Heart right ventricle (tissue), 16 donors: ENCODE measurements around the gene MS4A8. TPM values are rescaled to one million over a fixed set of nuclear protein-coding genes. Genes with fewer than 3 reads are reported as not detected.
"Not testable (repeated sequence)": the region's sequence is repeated elsewhere in the genome, so short reads cannot be mapped to it uniquely, and the experiment has no call there.

Experiments used
- ATAC-seq, 8 donors: fragments of 200-7000 bp; cut with Tn5 transposase; one replicate each; pipeline ENCODE4 v1.9.1; 2020; ENCODE audit warnings: mild to moderate bottlenecking in 8 of 8, moderate library complexity in 8 of 8, moderate number of reproducible peaks in 1 of 8
- DNase-seq, 2 donors: peaks; one replicate each; pipeline ENCODE4 v3.0.0-alpha.2; 2020
- H3K27ac ChIP-seq, 10 donors: fragments of 200-600 bp; sonication (generic) in 2 of 10; one replicate each; pipeline versions ENCODE4 v1.5.0 to v1.8.0; 2020 to 2022; ENCODE audit warnings: mild to moderate bottlenecking in 3 of 10
- H3K27me3 ChIP-seq, 7 donors: fragments of 200-600 bp; one replicate each; pipeline ENCODE4 v1.8.0; 2021 to 2022; ENCODE audit warnings: mild to moderate bottlenecking in 2 of 7
- H3K36me3 ChIP-seq, 9 donors: fragments of 200-600 bp; sonication (generic) in 1 of 9; one replicate each; pipeline versions ENCODE4 v1.5.0 to v1.8.0; 2020 to 2022; ENCODE audit warnings: mild to moderate bottlenecking in 2 of 9
- H3K4me1 ChIP-seq, 9 donors: fragments of 200-600 bp; sonication (generic) in 1 of 9; one replicate each; pipeline versions ENCODE4 v1.5.0 to v1.8.0; 2020 to 2022; ENCODE audit warnings: mild to moderate bottlenecking in 4 of 9
- H3K4me3 ChIP-seq, 10 donors: fragments of 200-600 bp; sonication (generic) in 2 of 10; one replicate each; pipeline versions ENCODE4 v1.5.0 to v1.8.0; 2020 to 2022; ENCODE audit warnings: mild to moderate bottlenecking in 7 of 10, moderate library complexity in 2 of 10
- H3K9me3 ChIP-seq, 11 donors: fragments of 200-600 bp in 10 of 11; sonication (generic) in 2 of 11; one replicate each; pipeline versions ENCODE4 v1.5.0 to v1.8.0; 2013 to 2022; ENCODE audit warnings: mild to moderate bottlenecking in 2 of 11, control low read depth in 1 of 11, moderate library complexity in 1 of 11
- WGBS, 2 donors: extraction: QIAGEN DNeasy Blood & Tissue Kit; methylation state at CpG; one replicate each; pipeline ENCODE4 v1.1.7; 2013; ENCODE audit warnings: inconsistent platforms in 1 of 2; 5-methylcytosine and 5-hydroxymethylcytosine counted together
- intact Hi-C, 10 donors: fragments of 100-400 bp; cut with DNase I; formaldehyde crosslinking; loops; one replicate each; pipeline versions ENCODE4 v1.11.1 to v1.14.2; 2022
- long read RNA-seq, 3 donors: library from polyadenylated mRNA; unstranded; transcript quantifications; one replicate each; pipeline ENCODE4 v2.0.0, GENCODE V29; 2020 to 2021
- polyA plus RNA-seq, 2 donors: library from polyadenylated mRNA; stranded (reverse); fragments of 200-250 nt; gene quantifications; one replicate each; pipeline ENCODE4 v1.2.3, GENCODE V29; 2013
- total RNA-seq, 10 donors: library from RNA; stranded (reverse); fragmentation: NEBNext Ultra II Directional in 3 of 10; extraction: Animal tissue kit (Norgen Biotek cat#: 25700) in 3 of 10; gene quantifications; one replicate each; pipeline versions ENCODE4 v1.2.1 to v1.2.4, GENCODE V29; 2021 to 2023
- TF ChIP-seq, protein P1 (sequence below), 9 donors: fragments of 200-600 bp; sonication (generic) in 2 of 9; IDR thresholded peaks; one replicate each; pipeline versions ENCODE4 v1.5.0 to v1.8.0; 2021 to 2022; ENCODE audit warnings: antibody characterized with exemption in 9 of 9, mild to moderate bottlenecking in 5 of 9, moderate library complexity in 1 of 9
- donor health status: Arrhythmogenic right ventricular cardiomyopathy.
- donor health status: ischemic (EF 13 %, LVEDD 7.1; RV severe dilation, severe dysfunction).
- donor health status: healthy with polysubstance abuse.
- donor health status: DM: no; HTN: yes; CAD: no.
- donor health status: DM: no; HTN: no; CAD: no.
- donor health status: ischemic (EF 25% LVEDD 6.9; RV normal size, moderate dysfunction).
- donor health status: ischemic (EF 25% LVEDD 5.7; RV mildly dilated, moderate dysfunction).
- donor health status: healthy.
- donor health status: DM: yes; HTN: yes; CAD: no.
- donor health status: Ischemic cardiomyopathy.
- donor health status: ischemic (EF 35%, LVEDD 5.7; RV mildly dilated, moderate dysfunction).
- donor health status: nonischemic (EF 11% LVEDD 7.7; RV severe dilation, severe dysfunction).
- donor health status: DM: yes; HTN: yes; CAD: no.
- donor health status: PGD.
- donor health status: ischemic (EF 29% LVEDD 5.4; RV normal size, mild dysfunction).
- donor health status: nonischemic (EF 23%, LVEDD 6.1; RV moderate dilation, normal function).

MS4A8 gene
- total RNA-seq (not detected), polyA plus RNA-seq (not detected)
- long read RNA-seq, donor 1: 0 reads
- long read RNA-seq, donor 2: 0 reads
- long read RNA-seq, donor 3: 0 reads

- Histone ChIP-seq H3K27ac (no peak within 1 kb of the TSS), H3K4me3 (no peak within 1 kb of the TSS), H3K36me3 (no peaks in the 10 kb centered on the region), H3K9me3 (peaks cover 0 to 5% (median 0%) of the 10 kb centered on the region in 11 donors), H3K4me1 (no peaks in the 10 kb centered on the region), H3K27me3 (no peaks in the 10 kb centered on the region)
- DNase-seq: no peak
- 27% methylated on average over 2 of the region's 2 CpGs for WGBS, 2 donors
- intact Hi-C loops: no loop called here
- TF ChIP-seq, protein P1, sequence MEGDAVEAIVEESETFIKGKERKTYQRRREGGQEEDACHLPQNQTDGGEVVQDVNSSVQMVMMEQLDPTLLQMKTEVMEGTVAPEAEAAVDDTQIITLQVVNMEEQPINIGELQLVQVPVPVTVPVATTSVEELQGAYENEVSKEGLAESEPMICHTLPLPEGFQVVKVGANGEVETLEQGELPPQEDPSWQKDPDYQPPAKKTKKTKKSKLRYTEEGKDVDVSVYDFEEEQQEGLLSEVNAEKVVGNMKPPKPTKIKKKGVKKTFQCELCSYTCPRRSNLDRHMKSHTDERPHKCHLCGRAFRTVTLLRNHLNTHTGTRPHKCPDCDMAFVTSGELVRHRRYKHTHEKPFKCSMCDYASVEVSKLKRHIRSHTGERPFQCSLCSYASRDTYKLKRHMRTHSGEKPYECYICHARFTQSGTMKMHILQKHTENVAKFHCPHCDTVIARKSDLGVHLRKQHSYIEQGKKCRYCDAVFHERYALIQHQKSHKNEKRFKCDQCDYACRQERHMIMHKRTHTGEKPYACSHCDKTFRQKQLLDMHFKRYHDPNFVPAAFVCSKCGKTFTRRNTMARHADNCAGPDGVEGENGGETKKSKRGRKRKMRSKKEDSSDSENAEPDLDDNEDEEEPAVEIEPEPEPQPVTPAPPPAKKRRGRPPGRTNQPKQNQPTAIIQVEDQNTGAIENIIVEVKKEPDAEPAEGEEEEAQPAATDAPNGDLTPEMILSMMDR (IDR thresholded peaks at IDR 0.05): no peak
- ATAC-seq: no peak
Measured at GRCh38 chr11:60699284-60699691, at the start of gene MS4A8. Gene MS4A8 (plus strand): TSS chr11:60699612. CDS start chr11:60700861, 1,249 bp downstream.

DNA sequence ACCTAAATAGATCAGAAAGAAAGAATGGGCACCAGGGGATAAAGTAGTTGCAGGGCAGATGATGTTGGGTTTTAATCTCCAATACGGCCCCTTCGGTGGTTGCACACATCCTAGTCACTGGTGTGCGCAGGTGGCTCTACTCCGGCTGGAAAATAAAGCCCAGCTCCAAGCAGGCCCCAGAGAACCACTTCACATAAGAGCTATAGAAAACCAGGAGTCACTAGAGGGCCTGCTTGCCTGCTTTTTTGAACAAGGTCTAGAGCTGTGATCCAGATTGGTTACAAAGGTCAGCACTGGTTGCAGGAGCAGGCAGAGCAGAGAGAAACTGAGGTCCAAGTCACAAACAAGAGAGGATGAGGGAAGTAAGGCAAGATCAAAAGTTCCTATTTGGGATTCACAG is 41.5 kb upstream of the MS4A8 start:
- no peaks in the 10 kb centered on the region for H3K4me1 ChIP-seq
- 77 to 82% methylated on average over 4 of the region's 4 CpGs for WGBS, 2 donors
- TF ChIP-seq, protein P1 (IDR thresholded peaks at IDR 0.05): no peak
- H3K27ac ChIP-seq: no peak overlapping the region
- no peak overlapping the region for H3K4me3 ChIP-seq
- intact Hi-C loops: no loop called here
- H3K27me3 ChIP-seq: peaks cover 0 to 14% (median 0%) of the 10 kb centered on the region in 7 donors
- H3K36me3 ChIP-seq: no peaks in the 10 kb centered on the region
- DNase-seq: no peak
- peaks cover 0 to under 1% (median 0%) of the 10 kb centered on the region in 11 donors for H3K9me3 ChIP-seq
- peak in 1 of 8 donors; percentile 37 for ATAC-seq

DNA sequence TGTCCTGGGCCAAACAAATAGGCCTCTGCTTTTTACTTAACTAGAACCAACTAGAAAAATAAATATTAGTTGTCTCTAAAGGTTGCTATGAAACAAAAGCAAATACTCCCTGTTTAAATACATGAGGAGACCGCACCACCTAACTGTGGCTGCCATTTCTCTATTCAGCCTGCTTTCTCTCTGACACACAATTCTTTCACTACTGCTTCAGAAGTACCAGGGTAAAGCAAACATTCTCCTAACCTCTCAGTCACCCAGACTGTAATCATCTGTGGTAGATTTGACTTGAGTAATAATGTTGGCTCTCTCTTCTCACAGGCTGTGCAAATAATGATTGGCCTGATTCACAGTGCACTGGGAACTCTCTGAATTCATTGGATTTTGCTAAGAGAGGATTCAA is 41.0 kb upstream of the MS4A8 start:
- Histone ChIP-seq H3K36me3 (no peaks in the 10 kb centered on the region), H3K27me3 (peaks cover 0 to 14% (median 0%) of the 10 kb centered on the region in 7 donors), H3K4me1 (no peaks in the 10 kb centered on the region), H3K9me3 (peaks cover 0 to under 1% (median 0%) of the 10 kb centered on the region in 11 donors), H3K27ac (no peak overlapping the region), H3K4me3 (no peak overlapping the region)
- DNase-seq (no peak), ATAC-seq (no peak)
- whole genome bisulfite sequencing, 2 donors: 85 to 92% methylated on average over 1 of the region's 1 CpG
- intact Hi-C loops: no loop called here
- TF ChIP-seq, protein P1 (IDR thresholded peaks at IDR 0.05): no peak

DNA sequence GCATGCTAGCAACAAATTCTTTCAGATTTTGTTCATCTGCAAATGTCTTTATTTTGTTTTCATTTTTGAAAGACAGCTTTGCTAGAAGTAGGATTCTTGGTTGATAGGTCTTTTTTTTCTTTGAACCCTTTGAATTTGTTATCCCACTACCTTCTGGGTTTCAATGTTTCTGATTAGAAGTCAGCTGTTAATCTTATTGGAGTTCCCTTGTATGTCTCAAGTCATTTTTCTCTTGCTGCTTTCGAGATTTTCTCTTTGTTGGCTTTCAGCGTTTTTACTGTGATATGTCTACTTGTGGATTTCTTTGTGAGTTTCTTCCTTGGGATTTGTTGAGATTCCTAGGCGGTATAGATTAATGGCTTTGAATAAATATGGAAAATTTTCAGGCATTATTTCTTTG is 27.2 kb upstream of the MS4A8 start:
- peaks cover 0 to 34% (median 11%) of the 10 kb centered on the region in 11 donors for H3K9me3 ChIP-seq
- TF ChIP-seq, protein P1 (IDR thresholded peaks at IDR 0.05): no peak
- intact Hi-C loops: no loop called here
- ATAC-seq (no peak), DNase-seq (no peak)
- H3K4me3 ChIP-seq: no peak overlapping the region
- H3K27ac ChIP-seq: no peak overlapping the region
- H3K27me3 ChIP-seq: no peaks in the 10 kb centered on the region
- WGBS, 2 donors: 73 to 84% methylated on average over 3 of the region's 3 CpGs
- H3K4me1 ChIP-seq: no peaks in the 10 kb centered on the region
- H3K36me3 ChIP-seq: no peaks in the 10 kb centered on the region

DNA sequence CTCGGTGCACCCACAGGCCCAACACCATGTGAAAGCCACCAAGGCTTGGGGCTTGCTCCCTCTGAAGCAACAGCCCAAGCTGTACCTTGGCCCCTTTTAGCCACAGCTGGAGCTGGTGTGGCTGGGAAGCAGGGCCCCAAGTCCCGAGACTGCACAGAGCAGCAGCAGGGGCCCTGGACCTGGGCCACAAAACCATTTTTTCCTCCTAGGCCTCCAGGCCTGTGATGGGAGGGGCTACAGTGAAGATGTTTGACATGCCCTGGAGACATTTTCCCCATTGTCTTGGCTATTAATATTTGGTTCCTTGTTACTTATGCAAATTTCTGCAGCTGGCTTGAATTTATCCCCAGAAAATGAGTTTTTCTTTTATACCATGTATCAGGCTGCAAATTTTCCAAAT is 21.2 kb upstream of the MS4A8 start:
- ATAC-seq, H3K27me3 ChIP-seq, intact Hi-C loops, H3K4me1 ChIP-seq, H3K27ac ChIP-seq, H3K4me3 ChIP-seq, DNase-seq, H3K36me3 ChIP-seq: not testable (repeated sequence)
- 89 to 91% methylated on average over 2 of the region's 2 CpGs for WGBS, 2 donors
- H3K9me3 ChIP-seq: peaks cover 0 to 62% (median 16%) of the 10 kb centered on the region in 11 donors
